H1 (cell line): ENCODE data around the gene RBSN.

Experiments
- ATF3 ChIP-seq: IDR thresholded peaks from 2 replicates; pipeline ENCODE4 v1.6.1; 2011; ENCODE audit warnings: low read depth, mild to moderate bottlenecking, low read length; ENCODE audit not compliant: insufficient read depth
- CTCF ChIP-seq, 3 experiments: IDR thresholded peaks; 1 replicate in 2 of 3; 2 replicates in 1 of 3; pipeline versions ENCODE4 v1.5.1 to v1.6.1; 2011; ENCODE audit warnings: low read length in 3 of 3, mild to moderate bottlenecking in 3 of 3, inconsistent platforms in 2 of 3, low read depth in 1 of 3, moderate library complexity in 1 of 3; ENCODE audit not compliant: insufficient read depth in 1 of 3; ENCODE audit errors: control extremely low read depth in 1 of 3
- EZH2 ChIP-seq: fragments of 200-600 bp; sonication (generic); IDR thresholded peaks from 2 replicates; pipeline ENCODE4 v1.7.1; 2012; ENCODE audit warnings: low read depth, mild to moderate bottlenecking, moderate library complexity, low read length, inconsistent platforms; ENCODE audit not compliant: severe bottlenecking

GRCh38 chr3:15098503-15099363 lies at the start of gene RBSN:
- no peak for TF ChIP-seq CTCF (IDR thresholded peaks at IDR 0.05; ENCODE audit: control extremely low read depth in 1 of 3, insufficient read depth in 1 of 3, low read depth in 1 of 3, low read length in 3 of 3)
- TF ChIP-seq ATF3, result no peak
- TF ChIP-seq EZH2, result no peak
